GM21526 (cell line): ENCODE data around the gene C6orf132.

ENCODE experiments used
- ATAC-seq: cut with Tn5 transposase; IDR thresholded peaks from one replicate; pipeline ENCODE4 v1.9.1; 2021; ENCODE audit warnings: moderate library complexity; ENCODE audit not compliant: unreplicated experiment, low FRiP score

Gene C6orf132

DNA sequence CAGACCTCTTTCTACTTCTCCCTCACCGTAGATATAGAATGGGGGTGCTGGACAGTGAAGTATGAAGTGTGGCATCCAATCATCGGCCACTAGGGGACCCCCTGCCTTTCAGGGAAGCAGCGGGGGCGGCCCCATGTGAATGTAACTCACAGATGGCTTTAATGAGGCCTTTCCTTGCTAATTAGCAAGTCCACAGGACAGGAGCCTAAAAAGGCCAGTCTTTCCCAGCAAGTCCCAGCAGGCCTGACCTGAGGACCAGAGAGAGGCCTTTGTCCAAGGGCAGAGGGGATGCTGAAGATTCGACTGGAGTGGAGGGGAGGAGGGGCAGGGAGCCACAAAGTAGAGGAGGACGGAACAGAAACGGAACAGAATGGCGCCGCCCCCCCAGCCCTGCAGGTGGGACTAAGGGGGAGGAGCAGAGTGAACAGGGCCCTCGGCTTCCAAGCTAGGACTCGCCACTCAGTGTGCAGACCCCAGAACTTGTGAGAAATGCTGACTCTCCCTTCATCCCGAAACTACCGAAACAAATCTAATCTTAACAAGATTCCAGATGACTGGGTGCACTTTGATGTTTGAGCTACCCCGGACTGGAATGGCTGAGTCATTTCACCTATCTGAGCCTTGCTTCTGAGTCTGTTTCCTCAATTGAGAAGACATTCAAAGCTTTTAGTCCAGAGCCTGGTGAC lies 5.8 kb downstream of the C6orf132 start:
- ATAC-seq = no peak

DNA sequence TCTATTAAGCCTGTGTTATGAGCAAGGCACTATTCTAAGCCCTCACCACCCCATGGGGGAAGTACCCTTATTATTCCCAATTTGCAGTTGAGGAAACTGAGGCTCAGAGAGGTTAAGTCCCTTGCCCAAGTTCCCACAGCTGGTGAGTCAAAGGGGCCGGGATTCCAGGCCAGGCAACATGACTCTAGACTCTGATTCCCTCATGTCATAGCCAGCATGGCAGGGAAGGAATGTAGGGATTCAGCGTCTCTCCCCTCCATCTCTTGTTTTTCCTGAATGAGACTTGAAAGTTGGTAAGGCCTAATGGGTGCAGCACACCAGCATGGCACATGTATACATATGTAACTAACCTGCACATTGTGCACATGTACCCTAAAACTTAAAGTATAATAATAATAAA lies 6.7 kb downstream of the C6orf132 start:
- ATAC-seq = no peak

DNA sequence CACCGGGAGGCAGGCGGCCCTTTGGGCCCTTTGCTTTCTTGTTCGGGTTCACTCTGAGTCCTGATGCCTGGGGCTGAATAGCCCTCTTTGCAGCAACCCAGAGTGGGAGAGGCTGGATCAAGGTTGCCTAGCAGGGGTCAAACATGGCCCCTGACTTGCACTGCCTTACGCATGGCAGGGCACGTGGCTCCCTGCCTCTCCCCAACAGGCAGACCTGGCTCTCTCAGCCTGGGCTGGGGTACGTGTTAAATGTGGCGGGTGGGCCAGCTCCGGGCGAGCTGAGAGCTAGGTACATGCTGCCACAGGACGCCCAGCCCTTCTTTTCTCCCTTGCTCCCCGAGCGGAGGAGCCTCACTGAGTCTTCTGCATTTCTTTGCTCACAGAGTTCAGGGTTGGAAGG lies 7.3 kb downstream of the C6orf132 start:
- no peak for ATAC-seq

DNA sequence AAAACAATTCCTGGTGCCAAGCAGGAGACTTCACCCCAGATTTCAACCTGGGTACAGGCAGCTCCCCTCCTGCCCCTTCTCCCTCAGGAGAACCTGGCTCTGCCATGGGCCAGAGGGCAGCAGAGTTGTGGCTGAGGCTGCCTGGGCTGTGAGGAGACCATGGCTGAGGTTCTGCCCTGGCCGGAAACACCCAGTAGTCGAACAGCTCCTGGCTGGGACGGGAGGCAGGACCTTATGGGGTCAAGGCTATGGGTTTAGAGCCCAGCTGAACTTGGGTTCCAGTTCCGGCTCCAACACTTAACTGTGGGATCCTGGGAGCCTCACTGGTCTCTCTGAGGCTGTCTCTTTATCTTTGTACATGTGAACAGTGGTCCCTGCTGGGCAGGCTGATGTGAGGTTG lies 8.5 kb downstream of the C6orf132 start:
- no peak for ATAC-seq

DNA sequence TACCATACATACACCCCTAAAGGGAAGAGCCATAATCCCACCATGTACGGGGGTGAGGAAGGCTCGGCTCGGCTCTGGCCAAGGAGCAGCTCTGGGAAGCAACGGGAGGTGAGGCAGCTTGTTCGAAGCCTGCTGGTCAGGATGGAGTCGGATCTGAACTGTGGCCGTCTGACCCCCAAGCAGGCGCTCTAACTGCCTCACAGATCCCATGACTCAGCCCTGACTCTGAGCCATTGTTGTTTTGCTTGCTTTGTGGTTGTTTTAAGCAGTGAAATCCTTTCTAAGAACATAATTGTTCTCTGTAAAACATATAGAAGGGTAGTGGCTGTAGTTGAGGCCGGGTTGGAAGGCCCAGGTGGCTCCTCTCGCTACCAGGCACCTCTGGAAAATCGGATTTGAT lies 10.9 kb downstream of the C6orf132 start:
- no peak for ATAC-seq

DNA sequence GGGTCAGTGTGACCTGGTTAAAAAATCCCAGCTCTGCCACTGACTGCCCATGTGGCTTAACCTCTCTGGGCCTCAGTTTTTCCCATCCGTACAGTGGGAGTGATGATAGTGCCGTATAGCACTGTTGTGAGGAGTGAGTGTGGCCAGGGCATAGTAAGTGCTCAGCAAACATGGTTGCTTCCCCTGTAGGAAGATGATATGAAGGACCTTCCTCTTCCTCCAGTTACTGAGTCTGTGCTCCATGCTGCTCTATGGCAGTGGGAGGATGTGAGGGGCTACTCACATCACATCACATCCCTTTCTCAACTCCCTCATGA lies 13.1 kb downstream of the C6orf132 start:
- no peak for ATAC-seq

DNA sequence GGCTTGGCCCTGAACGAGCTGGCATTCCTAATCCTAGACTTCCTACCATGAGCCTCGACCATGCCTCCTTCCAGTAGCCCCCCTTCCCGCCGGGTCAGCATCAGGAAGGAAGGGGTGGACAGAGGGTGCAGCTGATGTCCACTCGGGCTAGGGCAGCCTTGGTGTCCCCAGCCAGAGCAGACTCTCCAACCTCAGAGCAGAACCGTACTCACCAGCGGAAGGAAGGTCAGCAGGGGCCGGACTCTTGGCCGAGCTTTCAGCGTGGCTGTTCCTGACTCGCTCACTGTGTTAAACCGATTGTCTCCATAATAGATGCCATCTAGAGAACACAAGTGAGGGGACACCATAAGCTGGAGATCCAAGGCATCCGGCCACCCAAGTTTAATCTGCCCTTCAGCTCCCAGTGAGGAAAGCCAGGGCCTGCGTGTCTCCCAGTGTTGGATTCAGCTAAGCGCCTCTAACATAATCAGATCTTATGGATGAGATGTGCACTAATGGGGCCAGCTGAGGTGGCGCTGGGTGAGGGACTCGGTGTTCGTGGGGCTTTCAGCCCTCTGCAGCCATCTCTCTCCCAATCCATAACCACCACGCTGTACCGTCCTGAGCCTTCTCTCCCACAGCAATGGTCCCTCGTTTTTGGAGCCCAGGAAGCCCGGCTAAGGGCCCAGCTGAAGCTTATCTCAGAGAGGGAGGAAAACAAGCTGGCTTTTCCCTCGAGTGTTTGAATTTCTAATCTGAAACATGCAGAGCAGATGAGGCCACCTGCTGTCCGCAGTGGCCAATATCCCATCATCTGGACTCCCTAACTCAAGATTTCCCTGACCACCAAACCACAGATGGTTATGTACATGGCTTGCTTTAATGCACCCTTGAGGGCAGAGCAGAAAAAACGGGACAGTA lies 13.7 kb downstream of the C6orf132 start:
- no peak for ATAC-seq

DNA sequence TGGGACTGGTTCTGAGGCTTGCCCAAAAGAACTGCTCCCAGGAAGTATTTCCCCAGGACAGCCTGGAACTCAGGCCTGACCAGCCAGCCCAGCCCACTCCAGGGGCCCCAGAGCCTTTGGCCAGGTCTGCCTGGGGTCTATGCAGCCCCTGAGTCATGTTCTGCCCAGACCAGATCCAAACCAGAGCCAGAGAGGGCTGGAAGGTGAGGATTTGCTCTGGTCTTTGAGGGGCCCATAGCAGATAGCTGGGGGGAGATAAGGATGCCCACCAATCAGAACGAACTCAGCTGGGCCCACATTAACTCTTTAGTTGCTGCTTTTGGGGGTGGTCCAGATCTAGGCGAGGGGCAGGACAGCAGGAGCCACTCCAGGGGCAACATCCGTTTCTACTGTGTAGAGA lies 16.8 kb downstream of the C6orf132 start:
- ATAC-seq = no peak

DNA sequence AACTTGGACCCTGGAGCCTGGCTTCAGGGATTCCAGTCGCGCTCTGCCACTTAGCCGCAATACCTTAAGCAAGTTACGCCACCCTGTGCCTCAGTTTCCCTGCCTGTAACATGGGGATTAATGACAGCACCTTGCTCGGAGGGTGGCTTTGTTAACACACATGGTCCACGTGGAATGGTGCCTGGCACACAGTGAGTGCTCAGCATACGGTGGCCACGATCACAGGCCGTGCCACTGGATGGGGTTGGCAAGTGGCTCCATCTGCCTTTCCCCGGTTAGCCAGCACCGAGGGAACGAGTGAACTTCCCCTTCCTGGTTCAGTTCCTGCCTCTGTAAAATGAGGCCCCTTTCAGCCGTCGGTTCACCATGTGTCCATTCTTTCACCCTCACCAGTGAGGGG lies 17.2 kb downstream of the C6orf132 start:
- no peak for ATAC-seq

DNA sequence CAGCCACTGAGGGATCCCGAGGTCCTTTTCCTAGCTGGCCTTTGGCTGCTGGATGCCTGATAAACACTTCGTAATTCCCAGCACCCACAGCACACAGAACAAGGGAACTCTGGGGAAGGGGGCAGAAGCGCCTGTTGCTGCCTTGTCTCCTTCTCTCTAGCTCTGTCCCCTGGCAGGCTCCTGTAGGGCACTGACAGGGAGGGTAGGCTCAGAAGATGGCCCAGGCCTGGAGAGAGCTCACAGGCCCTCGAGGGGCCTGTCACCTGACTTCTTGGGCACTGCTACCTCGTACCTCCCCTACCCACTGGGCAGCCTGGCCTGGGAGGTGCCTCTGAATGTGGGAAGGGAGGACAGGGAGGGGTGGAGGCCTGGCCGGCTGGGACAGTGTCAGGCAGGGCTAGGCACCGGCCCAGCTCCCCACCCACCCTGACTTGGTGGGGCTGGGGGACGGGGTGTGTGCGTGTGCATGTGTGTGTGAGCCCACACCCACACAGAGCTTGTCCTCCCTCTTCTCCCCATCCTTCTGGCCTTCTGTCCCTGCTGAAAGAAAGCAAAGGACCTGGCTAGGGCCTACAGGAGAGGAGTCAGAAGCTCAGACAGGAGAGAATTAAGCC lies 18.1 kb downstream of the C6orf132 start:
- ATAC-seq = no peak

DNA sequence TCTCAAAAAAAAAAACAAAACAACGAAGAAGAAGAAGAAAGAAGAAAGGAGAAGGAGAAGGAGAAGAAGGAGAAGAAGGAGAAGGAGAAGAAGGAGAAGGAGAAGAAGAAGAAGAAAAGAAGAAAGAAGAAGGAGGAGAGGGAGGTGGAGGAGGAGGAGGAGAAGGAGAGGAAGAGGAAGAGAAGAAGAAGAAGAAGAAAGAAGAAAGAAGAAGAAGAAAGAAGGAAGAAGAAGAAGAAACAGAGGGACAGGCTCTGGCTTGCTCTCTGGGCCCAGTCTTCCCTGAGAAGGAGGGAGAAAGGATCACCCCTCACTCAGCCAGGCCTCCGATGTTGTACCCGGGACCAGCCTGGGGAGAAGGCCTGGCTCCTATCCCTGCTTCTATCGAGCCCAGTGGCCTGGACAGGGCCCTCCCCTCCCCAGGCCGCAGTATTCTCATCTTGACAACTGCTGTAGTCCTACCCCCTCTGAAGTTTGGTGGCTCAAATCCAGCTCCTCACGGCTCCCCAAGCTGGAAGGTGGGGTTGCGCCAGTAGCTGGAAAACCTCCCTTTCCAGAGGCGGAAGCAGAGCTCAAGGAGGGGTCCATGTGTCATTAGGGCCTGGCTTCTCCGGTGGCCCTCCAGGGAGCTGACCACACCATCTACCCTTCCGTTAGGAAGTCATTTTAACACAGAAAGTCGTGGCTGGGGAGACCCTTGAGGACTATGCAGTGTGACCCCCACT lies 18.9 kb downstream of the C6orf132 start:
- ATAC-seq = no peak

DNA sequence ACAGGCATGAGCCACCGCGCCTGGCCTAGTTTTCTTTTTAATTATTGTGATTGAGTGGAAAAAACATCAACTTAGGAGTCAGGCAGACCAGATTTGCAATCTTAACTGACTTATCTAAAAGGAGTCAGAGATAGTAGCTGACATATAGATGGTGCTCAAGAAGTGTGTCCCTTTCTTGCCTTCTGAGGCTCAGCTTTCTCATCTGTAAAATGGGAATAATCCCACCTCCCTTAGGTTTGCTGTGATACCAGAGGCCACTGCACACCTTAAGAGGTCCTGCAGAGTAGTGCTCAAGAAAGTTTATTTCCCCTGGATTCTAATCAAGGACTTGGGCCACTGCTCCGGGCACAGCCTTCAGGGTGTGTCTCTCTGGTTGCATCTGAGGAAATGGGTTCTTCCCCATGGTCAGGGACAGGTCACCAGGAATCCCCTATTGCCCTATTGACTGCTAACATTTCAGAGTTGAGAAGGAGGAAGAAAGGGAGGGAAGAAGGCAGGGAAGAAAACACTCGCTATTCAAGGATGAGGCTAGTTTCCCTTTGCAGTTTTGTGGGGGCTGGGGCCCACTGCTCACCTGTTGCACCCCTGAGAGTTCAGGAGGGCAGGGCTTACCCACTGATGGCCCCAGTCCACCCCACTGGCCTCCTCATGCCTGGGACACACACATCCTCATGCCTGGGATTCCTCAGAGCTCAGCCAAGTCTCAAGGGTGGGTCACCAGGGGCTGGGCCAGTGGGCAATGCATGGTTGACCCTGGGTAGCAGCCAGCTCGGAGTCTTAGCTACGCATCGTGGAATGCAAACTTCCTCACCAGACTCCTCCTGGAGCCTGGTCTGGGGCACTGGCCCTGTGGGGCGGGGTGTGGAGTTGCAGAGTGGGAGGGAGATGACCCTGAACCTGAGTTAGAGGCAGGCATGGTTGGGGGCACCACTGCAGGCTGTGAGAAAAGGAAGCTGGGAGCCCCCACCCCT lies 21.2 kb downstream of the C6orf132 start:
- no peak for ATAC-seq

DNA sequence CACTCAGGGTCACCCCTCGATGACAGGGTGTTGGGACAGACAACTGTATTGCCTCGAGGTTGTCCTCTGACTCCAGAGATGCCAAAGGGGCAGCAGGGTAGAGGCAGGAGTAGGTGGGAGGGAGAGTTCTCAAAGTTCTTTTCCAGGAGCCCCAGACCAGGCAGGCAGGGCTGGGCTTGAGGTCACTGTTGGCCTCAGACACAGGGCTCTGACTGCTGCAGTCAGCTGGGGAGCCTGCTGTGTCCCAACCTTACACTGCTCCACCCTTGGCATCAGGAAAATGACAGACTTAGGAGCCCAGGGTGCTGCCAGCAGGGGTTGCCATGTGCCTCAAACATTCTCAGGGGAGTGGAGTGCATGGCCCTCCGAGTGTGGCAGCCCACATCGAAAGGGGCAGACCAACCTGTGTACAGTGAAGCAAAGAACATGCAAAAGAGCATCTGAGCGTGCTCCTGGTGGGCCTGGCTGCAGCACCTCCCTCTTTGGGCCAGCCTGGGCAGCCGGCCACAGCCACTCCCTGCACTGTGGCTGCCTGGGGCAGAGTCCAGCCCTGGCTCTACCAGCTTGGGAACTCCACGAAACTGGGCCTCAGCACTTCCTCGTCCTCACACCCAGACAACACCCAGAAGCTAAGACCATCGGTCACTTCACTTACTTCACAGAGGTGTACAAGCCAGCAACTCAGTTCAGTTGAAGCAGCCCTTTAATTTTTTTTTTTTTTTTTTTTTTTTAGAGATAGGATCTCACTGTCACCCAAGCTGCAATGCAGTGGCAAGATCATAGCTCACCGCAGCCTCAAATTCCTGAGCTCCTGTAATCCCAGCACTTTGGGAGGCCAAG lies 24.0 kb downstream of the C6orf132 start:
- no peak for ATAC-seq

DNA sequence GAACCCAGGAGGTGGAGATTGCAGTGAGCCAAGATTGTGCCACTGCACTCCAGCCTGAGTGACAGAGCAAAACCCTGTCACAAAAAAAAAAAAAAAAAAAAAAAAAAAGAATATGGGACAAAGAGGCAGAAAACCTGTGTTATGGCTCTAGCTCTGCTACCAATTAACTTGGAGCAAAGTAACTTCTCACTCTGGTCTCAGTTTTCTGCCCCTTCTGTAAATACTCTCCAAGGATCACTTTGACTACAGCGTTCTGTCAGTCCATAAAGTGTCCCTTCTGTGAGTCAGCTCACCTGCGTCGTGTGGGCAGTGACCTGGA lies 24.6 kb downstream of the C6orf132 start:
- ATAC-seq = no peak

DNA sequence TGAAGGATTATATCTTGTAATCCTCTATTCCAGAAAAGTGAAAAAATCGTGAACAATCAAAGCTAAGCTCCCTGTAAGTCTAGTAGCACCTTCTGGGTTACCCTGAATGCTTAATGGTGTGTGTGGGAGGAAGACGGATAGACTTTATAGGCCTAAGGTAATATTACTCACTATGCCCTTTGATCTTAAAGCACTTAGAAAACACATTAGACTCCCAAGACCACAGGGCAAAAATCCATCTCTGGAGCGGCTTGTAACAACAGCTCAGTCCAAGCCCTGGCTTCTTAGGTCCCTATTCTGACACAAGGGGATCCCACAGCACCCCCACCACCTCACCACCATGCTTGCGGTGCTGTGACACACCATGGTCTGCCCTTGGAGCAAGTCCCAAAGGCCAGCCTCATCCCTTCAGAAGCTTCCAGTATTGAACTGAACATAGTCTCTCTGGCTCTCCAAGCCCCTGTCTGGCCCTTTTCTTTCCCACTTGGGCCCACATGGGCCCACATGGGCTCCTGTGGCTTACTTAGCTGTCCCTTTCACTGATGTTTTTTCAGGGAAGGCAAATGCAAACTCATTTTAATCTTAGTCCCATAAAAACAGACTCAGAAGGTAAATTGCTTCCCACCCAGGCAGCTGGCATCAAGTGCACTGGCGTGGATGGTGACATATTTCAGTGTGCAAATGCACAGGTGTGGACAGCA lies 28.3 kb downstream of the C6orf132 start:
- no peak for ATAC-seq

DNA sequence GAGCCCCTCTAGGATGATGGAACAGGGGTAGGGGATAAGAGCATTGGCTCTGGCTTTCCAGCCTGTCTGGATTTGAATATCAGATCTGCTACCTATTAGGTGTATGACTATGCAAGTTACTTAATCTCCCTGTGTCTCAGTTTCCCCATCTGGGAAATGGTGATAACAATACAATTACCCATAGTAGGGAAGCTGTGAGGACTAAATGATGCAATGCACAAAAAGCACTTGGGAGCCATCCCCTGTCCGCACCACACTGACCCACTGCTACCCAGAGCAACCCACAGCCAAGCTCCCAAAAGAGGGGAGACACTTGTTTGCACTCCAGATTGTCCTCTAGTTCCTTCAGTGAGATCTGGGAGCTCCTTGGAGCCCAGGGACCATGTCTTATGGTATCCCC lies 30.1 kb downstream of the C6orf132 start:
- no peak for ATAC-seq

DNA sequence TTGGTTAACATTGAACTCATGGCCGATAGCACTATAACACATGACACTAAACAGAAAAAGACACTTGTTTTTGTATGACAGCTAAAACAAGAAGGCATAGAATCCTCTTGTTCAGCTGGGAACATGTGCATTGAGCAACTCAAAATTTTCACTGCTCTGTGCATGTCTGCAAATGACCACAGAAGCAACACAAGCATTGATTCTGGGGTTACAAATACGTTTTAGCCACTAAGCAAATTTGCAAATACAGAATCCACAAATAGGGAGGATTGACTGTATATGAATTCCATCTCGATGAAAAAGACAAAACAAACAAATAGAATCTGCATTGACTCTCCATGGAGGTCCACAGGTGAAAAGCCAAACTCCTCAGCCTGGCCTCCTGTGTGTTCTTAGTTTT lies 31.7 kb downstream of the C6orf132 start:
- no peak for ATAC-seq

DNA sequence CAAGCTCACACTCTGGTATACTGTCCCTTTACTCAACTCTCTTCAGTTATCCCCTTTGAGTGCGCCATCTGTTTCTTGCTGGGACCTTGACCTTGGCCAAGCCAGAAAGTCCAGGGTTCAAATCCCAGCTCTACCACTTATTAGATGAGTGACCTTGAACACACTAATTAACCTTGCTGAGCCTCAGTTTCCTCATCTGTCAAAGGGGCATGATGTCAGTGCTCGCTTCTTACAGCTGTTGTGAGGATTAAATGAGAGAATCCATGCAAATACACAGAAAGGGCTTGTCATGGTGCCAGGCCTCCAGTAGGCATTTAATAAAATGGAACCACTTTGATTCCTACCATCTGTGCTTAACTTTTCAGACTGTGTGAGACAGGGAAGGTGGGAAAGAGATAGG lies 34.3 kb downstream of the C6orf132 start:
- ATAC-seq = no peak
